ENCODE measurements around the gene SSBP3.

- TF ChIP-seq YY1 (IDR thresholded peaks at IDR 0.05; ENCODE audit: insufficient read depth, insufficient read length) (no peak), ZNF274 (IDR thresholded peaks at IDR 0.05; ENCODE audit: low read depth, low read length) (no peak), SUZ12 (IDR thresholded peaks at IDR 0.05; ENCODE audit: extremely low read depth, insufficient read depth, insufficient read length) (no peak)
Observed at GRCh38 chr1:54362881-54363340, 43.3 kb downstream of the SSBP3 start.
